HEK293T (cell line): ENCODE results near the gene SLTM.

Experiments
- CTCF ChIA-PET: fragments of 350-600 bp; formaldehyde crosslinking; extraction: SDS; loops from one replicate; lab custom pipeline; 2021; ENCODE audit warnings: antibody characterized with exemption, inconsistent platforms; lab: Yijun Ruan, JAX
- POLR2A ChIA-PET: fragments of 350-600 bp; formaldehyde crosslinking; extraction: SDS; loops from one replicate; lab custom pipeline; 2020; ENCODE audit warnings: antibody characterized with exemption, inconsistent platforms; lab: Yijun Ruan, JAX
- DNase-seq: peaks from one replicate; pipeline ENCODE4 v3.0.0; 2012; ENCODE audit warnings: mixed read lengths; ENCODE audit errors: extremely low spot score
- ARNT ChIP-seq: fragments of 450-650 bp; IDR thresholded peaks from 2 replicates; pipeline ENCODE4 v1.6.1; 2017; ENCODE audit warnings: mild to moderate bottlenecking
- BHLHE40 ChIP-seq: fragments of 450-650 bp; IDR thresholded peaks from 2 replicates; pipeline ENCODE4 v1.6.1; 2016; ENCODE audit warnings: mild to moderate bottlenecking, moderate library complexity, borderline replicate concordance
- CTBP1 ChIP-seq: fragments of 450-650 bp; IDR thresholded peaks from 2 replicates; pipeline ENCODE4 v1.6.1; 2016; ENCODE audit warnings: borderline replicate concordance
- ELF4 ChIP-seq: fragments of 450-650 bp; IDR thresholded peaks from 2 replicates; pipeline ENCODE4 v1.6.1; 2017; ENCODE audit warnings: antibody characterized with exemption
- FOXA1 ChIP-seq: fragments of 450-650 bp; IDR thresholded peaks from 2 replicates; pipeline ENCODE4 v1.6.1; 2016; ENCODE audit warnings: mild to moderate bottlenecking
- FOXK2 ChIP-seq: fragments of 450-650 bp; IDR thresholded peaks from 2 replicates; pipeline ENCODE4 v1.6.1; 2016; ENCODE audit warnings: mild to moderate bottlenecking
- FOXM1 ChIP-seq: fragments of 450-650 bp; IDR thresholded peaks from 2 replicates; pipeline ENCODE4 v1.6.1; 2017; ENCODE audit warnings: mild to moderate bottlenecking, borderline replicate concordance
- HDGF ChIP-seq: fragments of 450-650 bp; IDR thresholded peaks from 2 replicates; pipeline ENCODE4 v1.6.1; 2017; ENCODE audit warnings: antibody characterized with exemption, borderline replicate concordance
- L3MBTL2 ChIP-seq: fragments of 450-650 bp; conservative IDR thresholded peaks from 2 replicates; pipeline ENCODE4 v1.6.1; 2016; ENCODE audit warnings: mild to moderate bottlenecking
- LEF1 ChIP-seq: fragments of 450-650 bp; IDR thresholded peaks from 2 replicates; pipeline ENCODE4 v1.6.1; 2017; ENCODE audit warnings: mild to moderate bottlenecking, borderline replicate concordance
- NFRKB ChIP-seq: fragments of 450-650 bp; IDR thresholded peaks from 2 replicates; pipeline ENCODE4 v1.6.1; 2016; ENCODE audit warnings: mild to moderate bottlenecking, moderate library complexity
- SP1 ChIP-seq: fragments of 450-650 bp; IDR thresholded peaks from 2 replicates; pipeline ENCODE4 v1.6.1; 2017
- SUZ12 ChIP-seq: fragments of 450-650 bp; IDR thresholded peaks from 2 replicates; pipeline ENCODE4 v1.6.1; 2016; ENCODE audit warnings: mild to moderate bottlenecking
- TARDBP ChIP-seq: fragments of 450-650 bp; IDR thresholded peaks from 2 replicates; pipeline ENCODE4 v1.6.1; 2016
- ZNF384 ChIP-seq: fragments of 450-650 bp; IDR thresholded peaks from 2 replicates; pipeline ENCODE4 v1.6.1; 2016
- TF ChIP-seq, protein P1 (sequence below): fragments of 450-650 bp; IDR thresholded peaks from 2 replicates; pipeline ENCODE4 v1.6.1; 2016

SLTM gene

GRCh38 chr15:58873267-58873666 lies 60.2 kb downstream of the SLTM start:
- TF ChIP-seq BHLHE40 (no peak), L3MBTL2 (no peak), FOXK2 (no peak), ELF4 (no peak), CTBP1 (no peak), NFRKB (no peak), SUZ12 (no peak), FOXM1 (no peak), HDGF (no peak), SP1 (no peak), TARDBP (no peak)
- TF ChIP-seq, protein P1, sequence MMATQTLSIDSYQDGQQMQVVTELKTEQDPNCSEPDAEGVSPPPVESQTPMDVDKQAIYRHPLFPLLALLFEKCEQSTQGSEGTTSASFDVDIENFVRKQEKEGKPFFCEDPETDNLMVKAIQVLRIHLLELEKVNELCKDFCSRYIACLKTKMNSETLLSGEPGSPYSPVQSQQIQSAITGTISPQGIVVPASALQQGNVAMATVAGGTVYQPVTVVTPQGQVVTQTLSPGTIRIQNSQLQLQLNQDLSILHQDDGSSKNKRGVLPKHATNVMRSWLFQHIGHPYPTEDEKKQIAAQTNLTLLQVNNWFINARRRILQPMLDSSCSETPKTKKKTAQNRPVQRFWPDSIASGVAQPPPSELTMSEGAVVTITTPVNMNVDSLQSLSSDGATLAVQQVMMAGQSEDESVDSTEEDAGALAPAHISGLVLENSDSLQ: no peak
- DNase-seq: no peak
- POLR2A ChIA-PET: no interaction called here
- CTCF ChIA-PET: no interaction called here

DNA sequence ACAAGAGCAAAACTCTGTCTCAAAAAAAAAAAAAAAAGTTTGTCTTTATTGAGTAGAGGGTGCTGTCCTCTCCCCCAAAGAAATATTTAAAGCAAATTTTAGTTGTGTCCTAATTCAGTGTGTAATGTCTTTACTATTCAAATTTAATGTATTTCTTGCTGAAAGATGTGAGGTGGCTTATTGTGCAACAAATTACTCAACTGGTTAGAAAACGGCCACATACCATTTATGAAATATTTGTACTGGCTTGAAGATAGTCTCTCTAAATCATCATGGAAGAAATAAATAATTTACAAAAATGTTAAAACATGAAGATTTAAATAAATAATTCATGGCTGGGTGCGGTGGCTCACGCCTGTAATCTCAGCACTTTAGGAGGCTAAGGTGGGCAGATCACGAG lies 63.0 kb downstream of the SLTM start:
- no peak for DNase-seq
- TF ChIP-seq CTBP1 (no peak), HDGF (no peak), TARDBP (no peak), NFRKB (no peak), FOXK2 (no peak), BHLHE40 (no peak), LEF1 (no peak), SP1 (no peak), L3MBTL2 (no peak), SUZ12 (no peak), FOXM1 (no peak), ARNT (no peak), ZNF384 (no peak), ELF4 (no peak), FOXA1 (no peak)
- TF ChIP-seq, protein P1: no peak
- CTCF ChIA-PET: no interaction called here
- POLR2A ChIA-PET: no interaction called here

- CTCF ChIA-PET: no interaction called here
- no peak for DNase-seq
- TF ChIP-seq TARDBP (no peak), BHLHE40 (no peak), CTBP1 (no peak), NFRKB (no peak), LEF1 (no peak), ELF4 (no peak), L3MBTL2 (no peak), SUZ12 (no peak), SP1 (no peak), FOXA1 (no peak), ZNF384 (no peak), FOXM1 (no peak)
- TF ChIP-seq, protein P1: no peak
- POLR2A ChIA-PET: no interaction called here
Observed at GRCh38 chr15:58867926-58868325, 65.6 kb downstream of the SLTM start.

GRCh38 chr15:58865425-58865880 lies 68.0 kb downstream of the SLTM start:
- CTCF ChIA-PET: no interaction called here
- POLR2A ChIA-PET: no interaction called here
- no peak for DNase-seq
- TF ChIP-seq CTBP1: no peak
- no peak for TF ChIP-seq FOXA1
- TF ChIP-seq ELF4: no peak
- no peak for TF ChIP-seq L3MBTL2
- TF ChIP-seq FOXK2: no peak
- no peak for TF ChIP-seq LEF1
- no peak for TF ChIP-seq HDGF
- no peak for TF ChIP-seq BHLHE40
- TF ChIP-seq NFRKB: no peak
- TF ChIP-seq, protein P1: no peak
- TF ChIP-seq SUZ12: no peak
- TF ChIP-seq FOXM1: no peak
- TF ChIP-seq SP1: no peak
- TF ChIP-seq ZNF384: no peak
- no peak for TF ChIP-seq ARNT
- TF ChIP-seq TARDBP: no peak

- no peak for TF ChIP-seq FOXM1
- no peak for TF ChIP-seq ELF4
- no peak for TF ChIP-seq ZNF384
- no peak for TF ChIP-seq LEF1
- TF ChIP-seq BHLHE40: no peak
- no peak for TF ChIP-seq FOXA1
- TF ChIP-seq L3MBTL2: no peak
- TF ChIP-seq, protein P1: no peak
- TF ChIP-seq SUZ12: no peak
- no peak for TF ChIP-seq TARDBP
- TF ChIP-seq SP1: no peak
- no peak for TF ChIP-seq ARNT
- DNase-seq: no peak
- POLR2A ChIA-PET: no interaction called here
- CTCF ChIA-PET: no interaction called here
Observed at GRCh38 chr15:58864602-58865424, 68.7 kb downstream of the SLTM start.
